A549 (cell line): Measurements from ENCODE around the gene CD200R1L. TPM values are rescaled to one million over a fixed set of nuclear protein-coding genes. Genes with fewer than 3 reads are reported as not detected.

Source experiments
- ATAC-seq, 2 experiments: fragments of 200-7000 bp in 1 of 2; fragments of >200 bp in 1 of 2; cut with Nextera tagmentation in 1 of 2; cut with Tn5 transposase in 1 of 2; 3 replicates each; pipeline versions ENCODE4 v1.8.0 to v1.9.1; 2018 to 2020; ENCODE audit warnings: mild to moderate bottlenecking in 1 of 2, moderate library complexity in 1 of 2
- CTCF ChIA-PET: fragments of 300-600 bp; sonication (Branson Sonifier 250); formaldehyde crosslinking; extraction: SDS; loops from one replicate; lab custom pipeline; 2021; ENCODE audit warnings: antibody characterized with exemption, inconsistent platforms; lab: Yijun Ruan, JAX
- POLR2A ChIA-PET: fragments of 350-600 bp; formaldehyde crosslinking; extraction: SDS; loops from one replicate; lab custom pipeline; 2021; ENCODE audit warnings: antibody characterized with exemption, inconsistent platforms; lab: Yijun Ruan, JAX
- DNase-seq, 2 experiments: peaks; one replicate each; pipeline versions ENCODE4 v3.0.0 to v3.0.0-alpha.2; 2011 to 2016; ENCODE audit warnings: low read depth in 1 of 2, low spot score in 1 of 2
- FAIRE-seq: peaks from 2 replicates; lab custom pipeline; 2011; peaks lifted over from hg19 to GRCh38; lab: Jason Lieb, UNC
- H3K27ac ChIP-seq, 2 experiments: fragments of >200 bp; sonication (Bioruptor Twin); formaldehyde crosslinking; 3 replicates each; pipeline ENCODE4 v1.5.1; 2016 to 2017
- H3K4me1 ChIP-seq: fragments of >200 bp; sonication (Bioruptor Twin); formaldehyde crosslinking; 3 replicates; pipeline ENCODE4 v1.6.1; 2016
- H3K4me2 ChIP-seq: fragments of >200 bp; sonication (Bioruptor Twin); formaldehyde crosslinking; 3 replicates; pipeline ENCODE4 v1.6.1; 2016
- H3K4me3 ChIP-seq: fragments of >200 bp; sonication (Bioruptor Twin); formaldehyde crosslinking; 3 replicates; pipeline ENCODE4 v1.5.1; 2016
- H3K9me3 ChIP-seq: fragments of >200 bp; sonication (Bioruptor Twin); formaldehyde crosslinking; 3 replicates; pipeline ENCODE4 v1.6.1; 2016
- BHLHE40 ChIP-seq: IDR thresholded peaks from 2 replicates; pipeline ENCODE4 v1.6.1; 2012; ENCODE audit warnings: low read depth, low read length, inconsistent platforms
- CBX2 ChIP-seq: fragments of 200-600 bp; sonication (generic); IDR thresholded peaks from 2 replicates; pipeline ENCODE4 v1.6.1; 2016; ENCODE audit warnings: low read depth, mild to moderate bottlenecking, borderline replicate concordance
- CEBPB ChIP-seq, 2 experiments: fragments of >200 bp in 1 of 2; sonication (Bioruptor Twin) in 1 of 2; formaldehyde crosslinking in 1 of 2; IDR thresholded peaks; 2 replicates each; pipeline ENCODE4 v1.6.1; 2012 to 2016
- CHD2 ChIP-seq: fragments of 150-350 bp; IDR thresholded peaks from 2 replicates; pipeline ENCODE4 v1.6.1; 2014; ENCODE audit warnings: low read length; ENCODE audit not compliant: partially characterized antibody
- CTCF ChIP-seq: fragments of >200 bp; sonication (Bioruptor Twin); formaldehyde crosslinking; IDR thresholded peaks from 3 replicates; pipeline ENCODE4 v1.5.1; 2016
- ELK1 ChIP-seq: fragments of 150-350 bp; IDR thresholded peaks from 2 replicates; pipeline ENCODE4 v1.6.1; 2014; ENCODE audit warnings: low read depth, mild to moderate bottlenecking, low read length
- HDAC2 ChIP-seq: fragments of 200-600 bp; sonication (generic); IDR thresholded peaks from 2 replicates; pipeline ENCODE4 v1.6.1; 2016
- HOXB5 ChIP-seq: fragments of 250-450 bp; sonication (Bioruptor Pico); IDR thresholded peaks from 2 replicates; pipeline ENCODE4 v1.5.0; 2020; ENCODE audit warnings: mild to moderate bottlenecking, moderate library complexity
- JUN ChIP-seq, 2 experiments: fragments of >200 bp; sonication (Bioruptor Twin); formaldehyde crosslinking; IDR thresholded peaks; 2 replicates in 1 of 2; 3 replicates in 1 of 2; pipeline ENCODE4 v1.6.1; 2016 to 2017
- JUNB ChIP-seq: fragments of >200 bp; sonication (Bioruptor Twin); formaldehyde crosslinking; IDR thresholded peaks from 2 replicates; pipeline ENCODE4 v1.6.1; 2016
- MAX ChIP-seq: IDR thresholded peaks from 2 replicates; pipeline ENCODE4 v1.6.1; 2012
- PHF8 ChIP-seq: fragments of 200-600 bp; sonication (generic); IDR thresholded peaks from 2 replicates; pipeline ENCODE4 v1.6.1; 2016; ENCODE audit warnings: low read depth, mild to moderate bottlenecking, antibody characterized with exemption, moderate library complexity, borderline replicate concordance
- RAD21 ChIP-seq, 2 experiments: fragments of >200 bp in 1 of 2; sonication (Bioruptor Twin) in 1 of 2; formaldehyde crosslinking in 1 of 2; IDR thresholded peaks in 1 of 2; conservative IDR thresholded peaks in 1 of 2; 2 replicates in 1 of 2; 3 replicates in 1 of 2; pipeline ENCODE4 v1.6.1; 2012 to 2018; ENCODE audit warnings: inconsistent platforms in 1 of 2
- SMC3 ChIP-seq: fragments of >200 bp; sonication (Bioruptor Twin); formaldehyde crosslinking; IDR thresholded peaks from 3 replicates; pipeline ENCODE4 v1.6.1; 2018; ENCODE audit warnings: inconsistent platforms
- TP53 ChIP-seq: fragments of 250-450 bp; sonication (Bioruptor Pico); IDR thresholded peaks from 2 replicates; pipeline ENCODE4 v1.5.0; 2021; ENCODE audit warnings: mild to moderate bottlenecking, moderate library complexity
- ZSCAN20 ChIP-seq: fragments of 250-450 bp; sonication (Bioruptor Pico); IDR thresholded peaks from 2 replicates; pipeline ENCODE4 v1.8.0; 2022; ENCODE audit warnings: mild to moderate bottlenecking, moderate library complexity
- WGBS: methylation state at CpG from one replicate; pipeline ENCODE4 v1.1.6; 2017; ENCODE audit errors: missing lambda C conversion rate; 5-methylcytosine and 5-hydroxymethylcytosine counted together
- polyA plus RNA-seq, 4 experiments: library from polyadenylated mRNA; depleted of rRNA in 3 of 4; stranded (reverse); fragments of >200 nt; fragmentation: RNase III in 1 of 4; extraction: RNeasy Plus Mini Kit Qiagen cat#74134 plus additional on column Dnase treatment in 1 of 4; gene quantifications; 2 replicates in 3 of 4; 3 replicates in 1 of 4; pipeline ENCODE4 v1.2.3, GENCODE V29; 2011 to 2017
- TF ChIP-seq, protein P1 (sequence below): fragments of 250-450 bp; sonication (Bioruptor Pico); IDR thresholded peaks from 2 replicates; pipeline ENCODE4 v1.5.0; 2021; ENCODE audit warnings: mild to moderate bottlenecking, moderate library complexity, borderline replicate concordance

The CD200R1L gene
- polyA plus RNA-seq, 2 of the 4 experiments (the other 2 are of a cell fraction), result 0.10 TPM; not detected in 1

DNA sequence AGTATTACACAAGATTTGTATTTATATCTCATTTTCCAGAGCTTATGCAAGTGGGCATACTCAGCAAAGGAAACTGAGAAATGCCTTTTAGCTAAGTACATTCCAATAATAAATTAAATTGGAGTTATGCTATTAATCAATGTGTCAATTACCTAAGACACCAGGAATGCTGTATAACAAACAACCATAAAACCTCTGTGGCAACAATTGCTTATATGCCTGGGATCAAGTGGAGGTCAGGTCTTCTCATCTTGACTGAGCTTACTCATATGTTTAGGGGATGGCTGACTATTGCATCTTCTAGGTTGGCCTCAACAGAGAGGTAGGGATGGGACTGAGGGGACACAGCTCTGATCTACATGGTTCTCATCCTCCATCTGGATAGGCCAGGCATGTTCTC is 30.7 kb downstream of the CD200R1L start:
- CTCF ChIA-PET, result interaction anchor here (0.9 to 7.3 kb wide), 7 partner anchors 9 to 741 kb away, joined by 3 to 147 read pairs (median 6); partner anchors contain the start of gene CCDC80
- Histone ChIP-seq H3K4me1 (peaks cover 40% of the 10 kb centered on the region), H3K9me3 (no peaks in the 10 kb centered on the region), H3K4me3 (no peak overlapping the region), H3K27ac (peak overlapping the region; percentile 25 to 58; a peak in 4 of 6 replicates), H3K4me2 (no peak overlapping the region)
- FAIRE-seq (peak; percentile 13), ATAC-seq (no peak), DNase-seq (no peak)
- POLR2A ChIA-PET, result no interaction called here
- TF ChIP-seq HDAC2, result no peak
- no peak for TF ChIP-seq ZSCAN20 (CRISPR knock-in tag)
- TF ChIP-seq JUN (IDR thresholded peaks at IDR 0.05), result no peak
- TF ChIP-seq, protein P1, sequence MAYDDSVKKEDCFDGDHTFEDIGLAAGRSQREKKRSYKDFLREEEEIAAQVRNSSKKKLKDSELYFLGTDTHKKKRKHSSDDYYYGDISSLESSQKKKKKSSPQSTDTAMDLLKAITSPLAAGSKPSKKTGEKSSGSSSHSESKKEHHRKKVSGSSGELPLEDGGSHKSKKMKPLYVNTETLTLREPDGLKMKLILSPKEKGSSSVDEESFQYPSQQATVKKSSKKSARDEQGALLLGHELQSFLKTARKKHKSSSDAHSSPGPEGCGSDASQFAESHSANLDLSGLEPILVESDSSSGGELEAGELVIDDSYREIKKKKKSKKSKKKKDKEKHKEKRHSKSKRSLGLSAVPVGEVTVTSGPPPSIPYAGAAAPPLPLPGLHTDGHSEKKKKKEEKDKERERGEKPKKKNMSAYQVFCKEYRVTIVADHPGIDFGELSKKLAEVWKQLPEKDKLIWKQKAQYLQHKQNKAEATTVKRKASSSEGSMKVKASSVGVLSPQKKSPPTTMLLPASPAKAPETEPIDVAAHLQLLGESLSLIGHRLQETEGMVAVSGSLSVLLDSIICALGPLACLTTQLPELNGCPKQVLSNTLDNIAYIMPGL, result no peak
- TF ChIP-seq ELK1, result no peak
- no peak for TF ChIP-seq HOXB5
- TF ChIP-seq CBX2, result no peak
- no peak for TF ChIP-seq MAX
- no peak for TF ChIP-seq TP53 (CRISPR knock-in tag)
- no peak for TF ChIP-seq SMC3
- TF ChIP-seq BHLHE40, result no peak
- TF ChIP-seq PHF8, result no peak

DNA sequence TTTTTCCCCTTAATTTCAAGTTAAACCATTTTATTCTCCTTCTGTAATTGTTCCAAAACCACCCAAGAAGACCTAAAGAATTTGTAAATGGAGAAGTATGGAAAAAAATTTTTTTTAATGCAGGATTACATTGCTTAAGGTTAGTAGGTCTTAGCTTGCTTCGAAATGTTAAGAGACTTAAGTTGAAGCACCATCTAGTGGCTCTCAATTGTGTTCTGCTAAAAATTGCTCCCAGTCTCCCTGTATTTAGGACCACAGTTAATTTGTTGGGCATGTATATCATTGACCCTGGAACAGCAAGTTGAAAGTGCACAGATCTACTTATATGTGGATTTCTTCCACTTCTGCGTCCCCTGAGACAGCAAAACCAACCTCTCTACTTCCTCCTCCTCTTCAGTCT is 32.4 kb downstream of the CD200R1L start:
- peaks cover 40% of the 10 kb centered on the region for H3K4me1 ChIP-seq
- 16% methylated on average over 2 of the region's 2 CpGs for WGBS
- peak overlapping the region; percentile 48; the same call in 2 of the 3 replicates for H3K4me2 ChIP-seq
- POLR2A ChIA-PET, result interaction anchor here (1.0 to 1.9 kb wide), 6 partner anchors 41 to 172 kb away, joined by 3 to 15 read pairs (median 7); no protein-coding TSS in a partner anchor
- no peaks in the 10 kb centered on the region for H3K9me3 ChIP-seq
- peak; percentile 82 to 93; a peak in 5 of 6 replicates for ATAC-seq
- CTCF ChIA-PET, result interaction anchor here (0.7 to 7.3 kb wide), 45 partner anchors 9 to 475 kb away, joined by 3 to 147 read pairs (median 5); partner anchors contain the start of gene CCDC80
- TF ChIP-seq MAX (0 out of 2 replicates have a peak, but pooled peaks have one; percentile 21), CTCF (peak; percentile 83), SMC3 (peak; percentile 98), JUNB (no peak), CEBPB (IDR thresholded peaks at IDR 0.05) (peak in 1 of 2 experiments; percentile 49; a peak in 2 of 4 replicates), CHD2 (no peak), JUN (IDR thresholded peaks at IDR 0.05) (no peak), RAD21 (conservative IDR thresholded peaks at IDR 0.05 in 1 of 2, IDR thresholded peaks at IDR 0.05 in 1 of 2) (peak; percentile 90 to 96)
- peak; percentile 80 for FAIRE-seq
- H3K4me3 ChIP-seq, result no peak overlapping the region
- peak; percentile 33 to 82 for DNase-seq
- peak overlapping the region; percentile 61 to 79 for H3K27ac ChIP-seq
